ENCODE results near the gene HNRNPUL2. TPM values are rescaled to one million over a fixed set of nuclear protein-coding genes. Genes with fewer than 3 reads are reported as not detected.
"Not testable (repeated sequence)": the region's sequence is repeated elsewhere in the genome, so short reads cannot be mapped to it uniquely, and the experiment has no call there.

Gene HNRNPUL2
- total and polyA plus RNA-seq, 2 of the 8 experiments (the other 6 are each of a cell fraction or from before 2014, with no cell fraction given), result 14.9 to 46.4 TPM

- H3K79me2 ChIP-seq (ENCODE audit: control insufficient read depth in 1 of 2, insufficient read depth in 2 of 2, low read length in 2 of 2); H2AK5ac ChIP-seq (ENCODE audit: low read depth, low read length); H4K20me1 ChIP-seq (replicated peaks in 1 of 2; ENCODE audit: control insufficient read depth in 1 of 2, insufficient read depth in 2 of 2, low read length in 2 of 2); H3K27me3 ChIP-seq (replicated peaks in 1 of 4; ENCODE audit: control insufficient read depth in 3 of 4, extremely low read depth in 1 of 4, insufficient read depth in 3 of 4, low read length in 3 of 4); H4K91ac ChIP-seq (replicated peaks; ENCODE audit: insufficient read length, low read length); H3K27ac ChIP-seq (ENCODE audit: low read depth, low read length); DNase-seq (ENCODE audit: low read depth in 1 of 2, low spot score in 2 of 2); H3K14ac ChIP-seq (ENCODE audit: insufficient read length); H2BK120ac ChIP-seq (replicated peaks; ENCODE audit: low read depth, low read length); H3K23ac ChIP-seq (ENCODE audit: insufficient read length); H3K18ac ChIP-seq (ENCODE audit: extremely low read depth, low read length); H3K56ac ChIP-seq (replicated peaks; ENCODE audit: insufficient read length, low read depth, low read length); FAIRE-seq; H4K8ac ChIP-seq (ENCODE audit: extremely low read depth, insufficient read depth, low read length); H2BK12ac ChIP-seq (ENCODE audit: low read depth, low read length); H2BK15ac ChIP-seq (ENCODE audit: low read length); H4K5ac ChIP-seq (ENCODE audit: insufficient read length, low read depth, low read length); H3K4me2 ChIP-seq (ENCODE audit: insufficient read depth in 1 of 2, low read depth in 2 of 2, low read length in 2 of 2); H2BK20ac ChIP-seq (ENCODE audit: low read length); H3K79me1 ChIP-seq (ENCODE audit: low read depth, low read length); H3K4me3 ChIP-seq (ENCODE audit: extremely low read depth in 1 of 4, insufficient read depth in 2 of 4, low read depth in 3 of 4, low read length in 4 of 4); H2BK5ac ChIP-seq (ENCODE audit: low read depth, low read length); H2AFZ ChIP-seq (ENCODE audit: low read length); H3K9me3 ChIP-seq (ENCODE audit: insufficient read depth in 2 of 2, low read depth in 1 of 2, low read length in 1 of 2); H3K4ac ChIP-seq (replicated peaks; ENCODE audit: insufficient read length, low read depth, low read length); H3K9ac ChIP-seq (replicated peaks in 1 of 4; ENCODE audit: extremely low read depth in 1 of 4, low read depth in 3 of 4, low read length in 3 of 4): not testable (repeated sequence)
- CTCF ChIA-PET (ENCODE audit: partially characterized antibody), result interaction anchor here (1.6 to 6.1 kb wide), 3 partner anchors 9 to 14 kb away, joined by 7 to 35 read pairs (median 8); partner anchors contain the start of gene LRRN4CL
- H3K36me3 ChIP-seq (ENCODE audit: control insufficient read depth in 2 of 4, insufficient read depth in 4 of 4, low read length in 3 of 4), result peaks cover 0 to 11% (median 6%) of the 10 kb centered on the region in 4 experiments; a peak in 5 of 8 replicates
- peaks cover 14% of the 10 kb centered on the region for H3K23me2 ChIP-seq (ENCODE audit: low read depth, low read length)
- POLR2A ChIA-PET (ENCODE audit: partially characterized antibody), result interaction anchor here (0.7 to 61.4 kb wide), 6 partner anchors 10 to 152 kb away, joined by 3 to 2041 read pairs (median 4); partner anchors contain the start of genes C11orf98, CSKMT, GANAB and INTS5
- WGBS, 2 experiments (ENCODE audit: extremely low coverage in 1 of 2, insufficient coverage in 1 of 2, insufficient read length in 1 of 2, insufficient replicate concordance in 2 of 2, low coverage in 1 of 2, low lambda C conversion rate in 2 of 2, missing lambda C conversion rate in 1 of 2), result no CpG with 5 or more reads among the region's 4 CpGs
- H3K4me1 ChIP-seq (replicated peaks in 1 of 4; ENCODE audit: control insufficient read depth in 3 of 4, insufficient read depth in 4 of 4, low read length in 3 of 4), result peaks cover 7 to 26% (median 13%) of the 10 kb centered on the region in 4 experiments
These were observed 23.3 kb downstream of the HNRNPUL2 start for GRCh38 chr11:62703921-62704320.
